CD4-positive, alpha-beta T cell treated with Interleukin-15 for 1 hour (primary cell): Measurements from ENCODE around the gene PPP3CA.
"Not testable (repeated sequence)": the region's sequence is repeated elsewhere in the genome, so short reads cannot be mapped to it uniquely, and the experiment has no call there.

Experiments
- DNase-seq: peaks from one replicate; pipeline ENCODE4 v3.0.0-alpha.2; 2020

The PPP3CA gene

DNA sequence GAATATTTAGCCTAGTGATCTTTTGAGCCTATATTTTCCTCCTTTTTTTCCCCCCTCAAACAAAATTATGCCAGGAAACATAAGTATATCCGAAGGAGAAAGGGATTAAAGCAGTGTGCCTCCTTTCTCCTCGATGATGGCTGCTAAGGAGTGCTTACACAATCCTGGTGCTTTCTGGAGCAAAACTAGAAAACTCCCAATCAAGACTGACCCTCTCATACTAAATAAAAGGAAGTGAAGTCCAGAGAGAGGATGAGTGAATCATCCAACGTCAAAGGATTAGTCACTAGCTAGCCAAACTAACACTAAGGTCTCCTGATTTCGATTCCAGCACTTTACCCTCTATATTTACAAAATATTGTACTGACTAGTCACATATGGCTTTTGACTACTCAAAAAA is 146.8 kb downstream of the PPP3CA start:
- DNase-seq: no peak

DNA sequence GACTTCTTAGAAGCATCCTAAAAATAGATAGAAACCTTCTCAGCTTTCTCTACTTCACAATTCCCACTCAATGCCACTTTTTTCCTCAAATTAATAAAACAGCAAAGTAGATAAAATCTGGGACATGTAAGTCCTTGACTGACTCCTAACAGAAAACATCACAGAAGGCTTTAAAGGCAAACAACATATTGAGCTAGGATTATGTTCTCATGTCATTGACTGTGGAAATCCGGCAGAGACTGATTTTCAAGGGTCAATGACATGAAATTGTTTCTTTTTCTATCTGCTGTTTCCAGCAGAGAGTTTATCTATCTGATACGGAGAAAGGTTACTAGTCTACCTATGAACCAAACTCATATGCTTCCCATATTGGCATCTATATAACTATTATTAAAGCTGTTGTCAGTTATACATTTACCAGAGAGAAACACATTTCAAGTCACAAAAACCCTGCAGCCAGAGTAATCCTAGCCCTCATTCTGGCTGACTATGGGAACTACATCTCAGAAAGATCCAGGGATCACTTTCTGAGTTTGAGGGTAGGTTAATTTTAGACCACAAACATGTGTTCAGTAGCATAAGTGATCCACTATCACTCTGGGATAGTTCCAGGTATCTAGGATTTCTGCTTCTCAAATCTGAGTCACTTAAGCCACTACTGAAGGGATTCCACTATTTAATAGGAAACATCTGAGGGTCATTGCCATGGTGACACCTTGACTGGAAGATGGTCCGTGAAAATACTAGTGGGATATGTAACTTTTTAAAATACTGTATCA is 147.6 kb downstream of the PPP3CA start:
- no peak for DNase-seq

DNA sequence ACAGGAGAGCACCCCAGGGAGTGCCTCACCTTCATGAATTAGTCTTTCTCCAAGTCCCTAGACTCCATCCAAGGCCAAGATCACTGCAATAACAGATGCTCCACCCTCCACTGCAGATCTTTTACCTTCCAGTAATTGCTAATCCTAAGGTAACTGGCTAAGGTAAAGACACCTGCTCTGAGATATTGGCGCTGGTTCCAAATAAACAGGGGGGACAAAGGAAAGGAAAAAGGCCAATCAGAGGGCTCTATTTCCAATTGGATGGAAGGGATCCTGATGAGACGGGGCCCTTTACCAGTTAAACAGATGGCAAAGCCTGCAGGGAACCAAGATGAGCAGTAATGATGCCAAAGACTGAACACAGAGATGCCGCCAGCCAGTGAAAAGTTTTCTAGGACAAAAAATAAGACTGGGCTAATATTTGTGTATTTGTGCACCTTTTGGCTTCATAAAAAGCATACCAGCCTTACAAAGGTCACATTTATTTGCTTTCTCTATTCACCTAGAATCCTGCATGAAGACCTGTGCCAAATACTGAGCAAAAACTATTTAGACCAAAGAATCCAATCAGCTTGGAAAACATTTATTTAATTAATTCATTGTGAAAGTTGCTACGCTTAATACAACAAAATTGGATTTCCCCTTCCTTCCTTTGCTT is 148.5 kb downstream of the PPP3CA start:
- DNase-seq: no peak

- no peak for DNase-seq
Measured at GRCh38 chr4:101197350-101197749, 150.0 kb downstream of the PPP3CA start.

DNA sequence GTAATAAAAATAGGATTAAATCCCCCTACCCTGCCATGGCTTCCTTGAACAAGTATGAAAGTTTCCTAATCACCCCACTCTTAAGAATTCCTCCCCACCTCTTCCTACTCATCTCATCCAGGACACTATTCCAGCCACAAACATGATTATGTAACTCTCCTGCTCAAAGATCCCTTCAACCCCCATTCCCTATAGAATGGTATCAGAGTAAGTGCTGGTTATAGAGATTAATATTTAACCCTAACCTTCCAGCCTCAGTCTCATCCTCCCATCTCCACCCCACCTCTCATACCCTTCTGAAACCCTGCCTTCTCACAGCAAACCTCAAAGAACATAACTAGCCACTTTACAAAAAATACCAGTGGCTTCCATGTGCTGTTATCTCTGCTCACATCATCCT is 155.1 kb downstream of the PPP3CA start:
- no peak for DNase-seq

GRCh38 chr4:101191302-101192098 is 155.8 kb downstream of the PPP3CA start:
- no peak for DNase-seq

- DNase-seq: no peak
Measured at GRCh38 chr4:101190751-101191150, 156.6 kb downstream of the PPP3CA start.

DNA sequence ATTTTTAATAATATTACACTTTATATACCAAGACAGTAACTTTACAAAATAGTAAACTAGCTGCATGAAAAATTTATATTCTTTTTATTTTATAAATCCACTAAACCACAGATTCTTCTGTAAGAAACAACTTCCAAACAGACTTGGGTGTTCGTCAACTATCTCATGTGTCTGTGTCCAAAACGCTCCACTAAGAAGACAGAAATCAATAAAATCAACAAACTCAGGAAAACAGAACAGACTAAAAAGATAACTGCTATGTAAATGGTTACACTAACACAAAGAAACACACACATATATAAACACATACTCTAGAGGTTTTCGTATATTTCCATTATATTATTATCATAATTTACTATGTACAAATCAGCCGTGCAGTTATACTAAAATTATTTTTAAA is 158.4 kb downstream of the PPP3CA start:
- DNase-seq: no peak

DNA sequence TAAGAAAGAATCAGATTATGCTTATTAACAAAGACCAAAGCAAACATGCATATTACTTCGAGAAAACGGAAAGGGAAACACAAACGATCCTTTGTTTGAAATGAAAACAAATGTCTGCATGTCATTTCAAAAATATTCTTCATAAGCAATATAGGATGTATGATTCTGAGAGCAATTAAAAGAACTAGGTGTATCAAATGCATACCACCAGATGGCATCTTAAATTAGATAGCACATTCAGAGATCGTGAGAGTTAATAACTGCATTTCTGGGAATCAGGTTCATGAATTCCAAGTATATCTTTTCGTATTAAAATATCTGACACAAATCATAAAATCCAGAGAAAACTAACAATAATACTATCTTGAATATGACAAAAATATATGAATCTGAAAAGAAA is 159.5 kb downstream of the PPP3CA start:
- no peak for DNase-seq

DNA sequence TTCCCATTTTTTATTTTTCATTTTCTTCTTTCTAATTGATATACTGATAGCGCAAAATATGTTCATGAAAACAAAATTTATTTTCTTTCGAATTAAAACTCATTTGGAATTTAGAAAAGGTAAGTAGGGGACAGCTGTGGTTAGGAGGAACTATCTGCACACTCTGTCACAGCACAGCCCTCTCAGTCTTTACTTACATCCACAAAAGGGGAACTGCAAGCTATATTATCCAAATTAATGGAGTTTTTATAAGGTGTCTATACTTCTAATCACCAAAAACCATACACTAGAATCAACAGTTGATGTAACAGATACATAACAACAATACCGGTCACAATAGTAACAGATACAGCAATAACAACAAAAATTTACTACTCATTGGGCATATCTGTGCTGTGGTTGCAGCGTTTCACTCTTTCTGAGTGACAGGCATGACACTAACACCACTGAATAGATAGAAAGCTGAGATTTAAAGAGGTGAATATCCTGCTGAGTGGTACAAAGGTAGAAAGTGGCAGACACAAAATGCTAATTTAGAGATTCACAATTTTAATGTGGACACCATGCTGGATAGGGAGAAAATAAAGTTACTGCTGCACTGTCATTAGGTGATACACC is 160.7 kb downstream of the PPP3CA start:
- no peak for DNase-seq

- DNase-seq: no peak
Measured at GRCh38 chr4:101184668-101185067, 162.7 kb downstream of the PPP3CA start.

DNA sequence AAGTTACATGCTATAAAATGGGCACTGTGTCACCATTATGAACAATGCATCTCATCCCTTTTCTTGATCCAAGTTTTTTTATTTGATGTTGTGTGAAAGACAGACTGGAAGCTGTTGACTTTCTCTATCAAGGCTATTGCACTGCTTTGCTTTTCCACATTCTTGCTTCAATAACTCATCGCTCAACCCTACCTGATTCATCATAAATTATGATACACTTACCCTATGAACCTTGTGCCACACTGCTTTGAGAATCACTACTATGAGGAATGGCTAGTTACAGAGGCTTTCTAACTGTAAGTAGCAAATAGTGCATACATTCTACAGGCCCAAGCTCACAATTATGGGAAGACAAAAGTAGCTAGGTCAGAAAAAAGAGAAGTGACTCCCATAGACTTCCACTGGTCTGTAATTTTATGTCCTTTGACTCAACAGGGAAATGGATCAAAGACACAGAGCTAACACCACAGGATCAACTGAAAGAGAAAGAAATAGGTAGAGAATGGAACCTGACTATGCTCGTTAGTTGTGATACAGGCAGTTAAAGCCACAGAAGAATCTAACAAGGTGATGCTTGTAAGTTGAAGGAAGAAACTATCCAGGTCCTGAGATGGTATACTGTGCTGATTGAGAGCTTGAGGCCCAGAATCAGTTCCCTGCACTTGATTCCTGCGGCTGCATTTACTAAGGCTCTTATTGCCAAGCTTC is 163.5 kb downstream of the PPP3CA start:
- no peak for DNase-seq

DNA sequence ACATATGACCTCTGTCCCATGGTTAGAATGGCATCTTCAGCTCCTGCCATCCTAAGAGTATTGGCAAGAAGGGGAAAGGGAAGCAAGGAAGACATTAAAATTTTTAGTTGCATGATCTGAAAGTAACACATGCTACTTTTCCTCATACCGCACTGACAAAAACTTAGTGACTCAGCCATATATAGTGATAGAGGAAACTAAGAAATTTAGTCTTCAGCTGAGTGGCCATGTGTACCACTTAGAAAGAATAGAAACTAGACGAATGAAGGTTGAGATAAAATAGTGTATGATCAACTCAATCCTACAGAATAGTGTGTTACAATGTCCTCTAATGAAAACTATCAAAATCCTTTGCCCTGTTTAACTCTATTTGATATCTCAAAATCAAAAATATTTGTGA is 164.1 kb downstream of the PPP3CA start:
- no peak for DNase-seq

GRCh38 chr4:101182688-101183087 is 164.6 kb downstream of the PPP3CA start:
- DNase-seq: not testable (repeated sequence)

DNA sequence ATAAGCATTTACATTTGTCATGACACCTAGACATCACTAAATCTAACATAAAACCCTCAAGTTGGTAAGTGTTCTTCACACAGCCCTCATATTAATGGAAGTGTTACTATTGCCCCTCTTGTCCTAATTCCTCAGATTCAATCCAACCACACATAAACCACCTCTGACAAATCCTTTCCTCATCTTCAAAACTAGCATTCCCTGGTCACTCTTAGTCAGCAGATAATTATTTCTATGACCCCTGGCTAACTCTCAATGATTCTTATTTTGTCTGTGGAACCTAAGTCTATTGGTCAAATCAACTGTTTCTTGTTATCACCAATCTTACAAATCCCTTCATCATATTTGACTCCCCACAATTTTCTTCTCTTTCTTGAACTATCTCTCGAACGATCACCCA is 168.6 kb downstream of the PPP3CA start:
- no peak for DNase-seq

DNA sequence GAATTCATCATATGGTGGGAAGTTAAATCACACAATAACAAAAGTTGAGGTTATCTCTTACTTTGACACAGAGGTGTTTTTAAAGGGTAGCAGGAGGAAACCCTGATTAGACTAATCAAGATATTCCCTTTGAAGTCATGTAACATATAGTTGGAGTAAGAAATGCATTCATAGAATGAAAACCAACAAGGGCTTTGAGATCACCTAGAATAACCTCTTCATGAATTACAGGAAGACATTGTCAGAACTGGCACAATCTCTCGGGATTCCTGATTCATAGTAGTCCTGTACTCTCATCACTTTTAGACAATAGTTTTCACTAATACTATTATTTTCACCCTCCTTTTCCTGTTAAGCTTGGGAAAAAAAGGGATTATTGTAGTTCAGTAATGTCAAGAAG is 170.2 kb downstream of the PPP3CA start:
- DNase-seq: no peak

DNA sequence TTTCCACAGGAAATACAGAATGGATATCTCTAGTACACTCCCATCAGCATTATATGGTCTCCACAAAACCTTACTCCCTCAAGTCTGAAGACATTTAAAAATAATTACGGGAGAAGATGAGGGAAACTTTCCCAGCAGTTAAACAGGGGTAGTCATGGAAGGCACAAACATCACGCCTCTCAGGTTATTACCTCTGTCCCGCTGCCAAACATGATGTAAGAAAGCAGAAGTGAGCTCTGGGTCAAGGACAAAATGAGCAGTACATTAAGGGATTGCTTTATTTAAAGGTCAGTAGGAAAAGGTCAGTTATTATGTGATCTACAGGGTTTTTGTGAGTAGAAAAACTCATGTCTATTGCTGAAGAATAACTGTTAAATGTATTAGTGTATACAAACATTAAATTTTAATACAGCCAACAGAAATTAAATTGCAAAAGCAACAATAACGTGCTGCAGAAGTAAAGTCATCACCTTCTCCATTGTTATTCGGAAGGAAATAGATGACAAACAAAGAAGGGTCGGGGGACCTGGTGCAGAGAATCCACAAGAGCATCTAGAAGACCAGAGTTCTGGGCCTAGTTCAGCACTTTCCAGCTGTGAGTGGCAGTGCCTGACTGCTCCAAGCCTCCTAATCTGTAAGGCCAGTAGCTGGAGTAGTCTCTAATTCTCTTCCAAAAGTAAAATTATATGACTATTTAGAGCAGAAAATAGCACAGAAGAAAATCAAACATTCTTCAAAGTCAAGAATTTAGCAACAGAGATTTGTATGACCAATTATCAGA is 171.2 kb downstream of the PPP3CA start:
- DNase-seq: no peak

DNA sequence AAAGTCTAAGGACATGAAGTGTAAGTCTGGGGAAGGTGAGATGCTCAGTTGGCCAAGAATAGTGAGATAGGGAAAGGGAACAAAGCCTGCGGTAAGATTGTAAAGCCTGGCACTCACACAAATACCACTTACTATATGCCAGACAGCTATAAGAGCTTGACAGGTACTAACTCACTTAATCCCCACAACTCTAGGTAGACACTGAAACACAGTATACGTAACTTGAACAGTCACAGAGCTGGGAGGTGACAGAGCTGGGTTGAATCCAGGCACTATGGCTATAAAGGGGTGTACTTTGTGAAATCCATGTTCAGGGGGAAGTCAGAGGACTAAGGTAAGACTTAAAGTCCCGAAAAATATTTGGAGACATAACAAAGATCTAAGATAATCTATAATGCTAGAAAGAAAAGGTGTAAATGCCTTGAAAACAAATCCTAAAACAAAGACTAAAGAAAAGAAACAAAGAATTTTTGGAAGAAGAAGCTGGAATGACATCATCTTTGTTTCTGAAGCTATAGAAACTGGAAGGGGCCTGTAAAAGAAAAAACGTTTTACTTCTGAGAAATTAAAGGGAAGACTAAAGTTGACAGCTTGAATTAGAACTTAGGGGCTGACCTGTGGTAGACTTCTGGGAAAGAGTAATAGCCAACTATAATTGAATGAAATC is 172.5 kb downstream of the PPP3CA start:
- DNase-seq: no peak

- DNase-seq: no peak
Measured at GRCh38 chr4:101172369-101172768, 175.0 kb downstream of the PPP3CA start.

DNA sequence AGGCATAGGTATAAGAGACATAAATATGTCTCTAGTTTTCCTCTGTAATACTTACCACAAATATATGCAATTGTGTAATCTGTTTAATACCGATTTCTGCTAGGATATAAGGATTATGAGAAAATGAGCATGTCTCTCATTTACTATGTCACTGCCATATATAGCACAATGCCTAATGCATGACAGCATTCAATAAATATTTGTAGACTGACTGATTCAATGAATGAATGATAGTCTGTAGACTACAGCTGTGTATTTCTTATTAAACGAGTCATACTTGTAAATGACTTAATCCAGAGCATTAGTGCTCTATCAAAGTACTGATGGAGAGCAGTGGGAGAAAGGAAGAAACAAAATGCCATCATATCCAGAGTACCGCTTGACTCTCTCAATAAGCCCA is 175.6 kb downstream of the PPP3CA start:
- no peak for DNase-seq
